Stomach (tissue), 4 donors: Measurements from ENCODE around the gene TMEM167B.

Experiments used
- POLR2A ChIP-seq, 4 donors: fragments of 450-650 bp; IDR thresholded peaks; one replicate each; pipeline ENCODE4 v1.6.1; 2016; ENCODE audit warnings: antibody characterized with exemption in 4 of 4, control low read depth in 2 of 4, mild to moderate bottlenecking in 1 of 4, moderate library complexity in 1 of 4
- POLR2AphosphoS5 ChIP-seq, 3 donors: sonication (generic); formaldehyde crosslinking; IDR thresholded peaks; one replicate each; pipeline ENCODE4 v1.6.1; 2016; ENCODE audit warnings: antibody characterized with exemption in 3 of 3
- TF ChIP-seq, protein P1 (sequence below), 7 experiments: fragments of 450-650 bp in 4 of 7; fragments of 200-600 bp in 3 of 7; sonication (generic) in 3 of 7; IDR thresholded peaks; one replicate each; pipeline ENCODE4 v1.5.1; 2016 to 2019; ENCODE audit warnings: antibody characterized with exemption in 7 of 7, control low read depth in 2 of 7, mild to moderate bottlenecking in 1 of 7

DNA sequence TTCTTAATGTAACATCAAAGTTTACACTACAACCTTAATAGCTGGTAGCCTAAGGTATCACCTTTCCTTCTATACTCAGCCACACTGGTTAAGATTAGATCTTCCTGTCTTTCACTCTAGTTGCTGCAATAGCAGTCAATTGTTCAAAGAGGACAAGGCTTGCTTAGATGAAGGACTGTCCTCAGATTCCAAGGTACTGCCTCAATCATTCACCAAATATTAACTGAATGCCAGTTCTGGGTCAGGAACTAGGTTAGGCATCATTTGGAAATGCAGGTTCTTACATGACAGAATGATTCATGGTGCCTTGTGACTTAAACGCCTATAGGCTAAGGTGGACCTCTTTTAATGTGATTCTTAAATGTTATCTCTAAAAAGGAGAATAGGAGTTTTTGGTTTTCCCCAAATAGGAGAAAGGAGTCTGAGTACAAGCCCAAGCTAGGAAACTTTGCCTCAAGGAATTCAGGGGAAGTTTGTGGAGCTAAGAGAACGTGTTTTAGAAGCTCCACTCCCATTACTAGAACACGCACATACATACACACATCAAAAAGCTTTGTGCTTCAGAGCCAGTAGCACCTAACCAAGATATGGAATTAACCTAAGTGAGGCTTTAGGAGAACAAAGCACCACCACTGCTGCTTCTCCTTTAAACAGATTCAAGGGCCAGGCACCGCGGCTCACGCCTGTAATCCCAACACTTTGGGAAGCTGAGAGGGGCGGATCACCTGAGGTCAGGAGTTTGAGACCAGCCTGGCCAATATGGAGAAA, 40.2 kb upstream of the TMEM167B start:
- TF ChIP-seq, protein P1, sequence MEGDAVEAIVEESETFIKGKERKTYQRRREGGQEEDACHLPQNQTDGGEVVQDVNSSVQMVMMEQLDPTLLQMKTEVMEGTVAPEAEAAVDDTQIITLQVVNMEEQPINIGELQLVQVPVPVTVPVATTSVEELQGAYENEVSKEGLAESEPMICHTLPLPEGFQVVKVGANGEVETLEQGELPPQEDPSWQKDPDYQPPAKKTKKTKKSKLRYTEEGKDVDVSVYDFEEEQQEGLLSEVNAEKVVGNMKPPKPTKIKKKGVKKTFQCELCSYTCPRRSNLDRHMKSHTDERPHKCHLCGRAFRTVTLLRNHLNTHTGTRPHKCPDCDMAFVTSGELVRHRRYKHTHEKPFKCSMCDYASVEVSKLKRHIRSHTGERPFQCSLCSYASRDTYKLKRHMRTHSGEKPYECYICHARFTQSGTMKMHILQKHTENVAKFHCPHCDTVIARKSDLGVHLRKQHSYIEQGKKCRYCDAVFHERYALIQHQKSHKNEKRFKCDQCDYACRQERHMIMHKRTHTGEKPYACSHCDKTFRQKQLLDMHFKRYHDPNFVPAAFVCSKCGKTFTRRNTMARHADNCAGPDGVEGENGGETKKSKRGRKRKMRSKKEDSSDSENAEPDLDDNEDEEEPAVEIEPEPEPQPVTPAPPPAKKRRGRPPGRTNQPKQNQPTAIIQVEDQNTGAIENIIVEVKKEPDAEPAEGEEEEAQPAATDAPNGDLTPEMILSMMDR (IDR thresholded peaks at IDR 0.05) = no peak
- TF ChIP-seq POLR2A (IDR thresholded peaks at IDR 0.05) (no peak), POLR2AphosphoS5 (IDR thresholded peaks at IDR 0.05) (no peak)
